GM12878 (cell line): ENCODE data around the gene RFT1. TPM values are rescaled to one million over a fixed set of nuclear protein-coding genes. Genes with fewer than 3 reads are reported as not detected.

Experiments used
- ATAC-seq: fragments of 200-7000 bp; cut with Tn5 transposase; 3 replicates; pipeline ENCODE4 v1.9.1; 2020; ENCODE audit warnings: mild to moderate bottlenecking, moderate library complexity
- BruUV-seq: library from RNA; stranded (reverse); fragments of 400-500 nt; replicated peaks from 2 replicates; lab custom pipeline; 2021; lab: Mats Ljungman, UMichigan
- CTCF ChIA-PET: fragments of 300-600 bp; sonication (Branson Sonifier 250); formaldehyde crosslinking; extraction: SDS; loops from one replicate; lab custom pipeline; 2021; ENCODE audit warnings: inconsistent platforms; lab: Yijun Ruan, JAX
- POLR2A ChIA-PET: fragments of 350-600 bp; formaldehyde crosslinking; extraction: SDS; loops from one replicate; lab custom pipeline; 2021; ENCODE audit warnings: inconsistent platforms; lab: Charles Lee
- RAD21 ChIA-PET: fragments of 300-600 bp; sonication (Branson Sonifier 250); formaldehyde crosslinking; loops from one replicate; lab custom pipeline; 2023; ENCODE audit warnings: antibody characterized with exemption; ENCODE audit not compliant: unreplicated experiment; lab: Charles Lee
- SMC1A ChIA-PET: fragments of 300-600 bp; sonication (Branson Sonifier 250); formaldehyde crosslinking; loops from one replicate; lab custom pipeline; 2023; ENCODE audit not compliant: unreplicated experiment, uncharacterized antibody; lab: Charles Lee
- DNase-seq: peaks from one replicate; pipeline ENCODE4 v3.0.0-alpha.2; 2011; ENCODE audit warnings: low read depth, low spot score
- FAIRE-seq: peaks from 3 replicates; lab custom pipeline; 2011; peaks lifted over from hg19 to GRCh38; lab: Jason Lieb, UNC
- H2AFZ ChIP-seq: 2 replicates; pipeline ENCODE4 v1.6.0; 2011; ENCODE audit warnings: low read depth, low read length, control low read depth; ENCODE audit not compliant: control insufficient read depth
- H3K27ac ChIP-seq: 2 replicates; pipeline ENCODE4 v1.5.1; 2011; ENCODE audit warnings: control low read depth; ENCODE audit not compliant: control insufficient read depth, insufficient read depth
- H3K27me3 ChIP-seq, 2 experiments: replicated peaks in 1 of 2; 2 replicates each; pipeline versions ENCODE4 v1.6.0 to v1.6.1; 2011; ENCODE audit warnings: low read length in 1 of 2; ENCODE audit not compliant: control insufficient read depth in 2 of 2, insufficient read depth in 2 of 2
- H3K36me3 ChIP-seq, 2 experiments: 2 replicates each; pipeline ENCODE4 v1.5.1; 2011; ENCODE audit warnings: low read length in 1 of 2; ENCODE audit not compliant: control insufficient read depth in 2 of 2, insufficient read depth in 2 of 2
- H3K4me1 ChIP-seq: 2 replicates; pipeline ENCODE4 v1.6.1; 2011; ENCODE audit warnings: mild to moderate bottlenecking, low read length, moderate library complexity, mixed read lengths; ENCODE audit not compliant: control insufficient read depth, insufficient read depth
- H3K4me2 ChIP-seq: 2 replicates; pipeline ENCODE4 v1.6.0; 2011; ENCODE audit warnings: control low read depth; ENCODE audit not compliant: control insufficient read depth, insufficient read depth
- H3K4me3 ChIP-seq: fragments of 200-600 bp; sonication (generic); 2 replicates; pipeline ENCODE4 v1.5.1; 2016
- H3K79me2 ChIP-seq: 2 replicates; pipeline ENCODE4 v1.6.0; 2011; ENCODE audit warnings: low read length; ENCODE audit not compliant: control insufficient read depth, insufficient read depth
- H3K9ac ChIP-seq: 2 replicates; pipeline ENCODE4 v1.8.0; 2011; ENCODE audit warnings: low read length, control low read depth, mixed read lengths; ENCODE audit not compliant: control insufficient read depth, insufficient read depth
- H3K9me3 ChIP-seq: replicated peaks from 3 replicates; pipeline ENCODE4 v1.5.1; 2011; ENCODE audit warnings: mild to moderate bottlenecking, low read length; ENCODE audit not compliant: control insufficient read depth, insufficient read depth
- H4K20me1 ChIP-seq: 2 replicates; pipeline ENCODE4 v1.6.0; 2011; ENCODE audit not compliant: control insufficient read depth, insufficient read depth
- BCL11A ChIP-seq: IDR thresholded peaks from 2 replicates; pipeline ENCODE4 v1.6.1; 2011; ENCODE audit warnings: low read depth, low read length
- BHLHE40 ChIP-seq, 2 experiments: fragments of 450-650 bp in 1 of 2; IDR thresholded peaks; 2 replicates each; pipeline ENCODE4 v1.6.1; 2011 to 2017; ENCODE audit warnings: low read depth in 2 of 2, borderline replicate concordance in 1 of 2, improper control_type of control experiment in 1 of 2, low read length in 1 of 2, mild to moderate bottlenecking in 1 of 2
- CREM ChIP-seq: IDR thresholded peaks from 2 replicates; pipeline ENCODE4 v1.6.1; 2014; ENCODE audit warnings: antibody characterized with exemption, low read depth
- EGR1 ChIP-seq, 2 experiments: IDR thresholded peaks; 1 replicate in 1 of 2; 2 replicates in 1 of 2; pipeline ENCODE4 v1.6.1; 2011 to 2012; ENCODE audit warnings: low read depth in 2 of 2, low read length in 2 of 2, borderline replicate concordance in 1 of 2, mild to moderate bottlenecking in 1 of 2, moderate library complexity in 1 of 2
- EP300 ChIP-seq, 2 experiments: fragments of 150-350 bp in 1 of 2; IDR thresholded peaks; 2 replicates each; pipeline ENCODE4 v1.6.1; 2011 to 2012; ENCODE audit warnings: low read depth in 2 of 2, low read length in 2 of 2, borderline replicate concordance in 1 of 2, improper control_type of control experiment in 1 of 2, inconsistent platforms in 1 of 2; ENCODE audit not compliant: control insufficient read depth in 1 of 2
- HDGF ChIP-seq: fragments of 450-650 bp; IDR thresholded peaks from 2 replicates; pipeline ENCODE4 v1.6.1; 2016; ENCODE audit warnings: antibody characterized with exemption
- KAT2A ChIP-seq: conservative IDR thresholded peaks from 2 replicates; pipeline ENCODE4 v1.6.1; 2011; ENCODE audit warnings: low read depth, low read length; ENCODE audit not compliant: control insufficient read depth
- MTA3 ChIP-seq: IDR thresholded peaks from 2 replicates; pipeline ENCODE4 v1.6.1; 2012; ENCODE audit warnings: low read length, inconsistent platforms, borderline replicate concordance
- NFIC ChIP-seq: IDR thresholded peaks from 2 replicates; pipeline ENCODE4 v1.6.1; 2012; ENCODE audit warnings: low read depth, mild to moderate bottlenecking, inconsistent platforms, low read length, moderate library complexity
- NR2C1 ChIP-seq: fragments of 450-650 bp; IDR thresholded peaks from 2 replicates; pipeline ENCODE4 v1.6.1; 2017; ENCODE audit warnings: antibody characterized with exemption, mild to moderate bottlenecking, moderate library complexity
- RBBP5 ChIP-seq: fragments of 200-600 bp; sonication (generic); conservative IDR thresholded peaks from 2 replicates; pipeline ENCODE4 v1.6.1; 2016
- SP1 ChIP-seq: IDR thresholded peaks from one replicate; pipeline ENCODE4 v1.6.1; 2011; ENCODE audit warnings: low read depth, low read length
- ZSCAN29 ChIP-seq: fragments of 450-650 bp; IDR thresholded peaks from 2 replicates; pipeline ENCODE4 v1.6.1; 2017; ENCODE audit warnings: mild to moderate bottlenecking, moderate library complexity
- WGBS: methylation state at CpG from one replicate; pipeline ENCODE4 v1.1.6; 2016; ENCODE audit warnings: low lambda C conversion rate; ENCODE audit not compliant: insufficient replicate concordance, insufficient coverage; ENCODE audit errors: missing lambda C conversion rate; 5-methylcytosine and 5-hydroxymethylcytosine counted together
- in situ Hi-C: fragments of 300-500 bp; cut with MboI; formaldehyde crosslinking; loops from 9 replicates; pipeline ENCODE4 v1.14.3; 2018; ENCODE audit warnings: mixed read lengths
- intact Hi-C: fragments of 100-400 bp; cut with micrococcal nuclease; formaldehyde crosslinking; loops from one replicate; pipeline ENCODE4 v1.14.2; 2022; ENCODE audit not compliant: unreplicated experiment
- polyA plus RNA-seq, 11 experiments: library from polyadenylated mRNA; depleted of rRNA in 4 of 11; unstranded in 6 of 11; stranded (reverse) in 5 of 11; fragments of >200 nt; fragmentation: Nextera tagmentation in 4 of 11; fragmentation: Illumina TruSeq in 1 of 11; extraction: Ambion mirVana in 4 of 11; extraction: Trizol in 1 of 11; gene quantifications; 1 replicate in 1 of 11; 2 replicates in 10 of 11; pipeline versions ENCODE4 v1.2.1 to v1.2.3, GENCODE V29; 2011 to 2016; ENCODE audit warnings: inconsistent platforms in 2 of 11, missing spikeins in 2 of 11, low read depth in 1 of 11
- total RNA-seq, 4 experiments: library from RNA; depleted of rRNA in 3 of 4; stranded (reverse); fragments of >200 nt in 3 of 4; fragmentation: Illumina TruSeq in 1 of 4; extraction: Trizol in 1 of 4; gene quantifications; 2 replicates each; pipeline versions ENCODE4 v1.2.1 to v1.2.3, GENCODE V29; 2013 to 2021
- TF ChIP-seq, protein P1 (sequence below): fragments of 450-650 bp; IDR thresholded peaks from 2 replicates; pipeline ENCODE4 v1.6.1; 2017; ENCODE audit warnings: borderline replicate concordance
- TF ChIP-seq, protein P2 (sequence below), 3 experiments: IDR thresholded peaks in 2 of 3; conservative IDR thresholded peaks in 1 of 3; 2 replicates each; pipeline ENCODE4 v1.5.1; 2011; ENCODE audit warnings: low read depth in 3 of 3, low read length in 3 of 3, mild to moderate bottlenecking in 3 of 3, control low read depth in 2 of 3, moderate library complexity in 2 of 3, inconsistent platforms in 1 of 3, mixed read lengths in 1 of 3; ENCODE audit not compliant: control insufficient read depth in 2 of 3, insufficient read depth in 1 of 3; ENCODE audit errors: extremely low read depth in 1 of 3

Gene RFT1
- total and polyA plus RNA-seq, 10 of the 15 experiments (the other 5 are each of a cell fraction or from before 2014, with no cell fraction given), result 16.6 to 75.1 (median 34.5) TPM

DNA sequence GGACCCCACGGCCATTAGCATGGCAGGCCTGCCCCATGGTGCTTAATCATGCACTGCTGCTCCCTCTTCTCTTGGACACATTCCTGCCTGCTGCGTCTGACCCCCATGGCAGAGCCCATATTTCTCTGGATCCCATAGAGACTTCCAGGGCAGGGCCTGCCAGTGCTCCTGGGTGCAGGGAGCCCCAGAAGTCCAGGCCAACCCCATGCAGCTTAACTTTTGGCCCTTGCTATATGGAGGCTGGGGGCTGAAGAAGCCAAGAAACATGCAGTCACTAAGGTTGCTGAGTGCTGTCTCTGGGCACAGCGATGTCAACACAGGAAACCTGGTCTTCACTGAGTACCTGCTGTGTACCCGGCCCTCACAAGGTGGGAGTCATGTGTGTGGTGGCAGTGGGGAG lies 19.5 kb upstream of the RFT1 start:
- no peak overlapping the region for H3K4me2 ChIP-seq
- FAIRE-seq, result no peak
- ATAC-seq, result no peak
- H3K4me1 ChIP-seq, result no peaks in the 10 kb centered on the region
- no peaks in the 10 kb centered on the region for H3K27me3 ChIP-seq
- POLR2A ChIA-PET, result interaction anchor here (1.7 to 3.2 kb wide), 2 partner anchors 11 to 20 kb away, joined by 5 to 14 read pairs; partner anchors contain the start of gene PRKCD
- no peak overlapping the region for H3K4me3 ChIP-seq
- WGBS, result 62% methylated on average over 4 of the region's 4 CpGs
- no peaks in the 10 kb centered on the region for H3K79me2 ChIP-seq
- no peak overlapping the region for H2AFZ ChIP-seq
- TF ChIP-seq, protein P1, sequence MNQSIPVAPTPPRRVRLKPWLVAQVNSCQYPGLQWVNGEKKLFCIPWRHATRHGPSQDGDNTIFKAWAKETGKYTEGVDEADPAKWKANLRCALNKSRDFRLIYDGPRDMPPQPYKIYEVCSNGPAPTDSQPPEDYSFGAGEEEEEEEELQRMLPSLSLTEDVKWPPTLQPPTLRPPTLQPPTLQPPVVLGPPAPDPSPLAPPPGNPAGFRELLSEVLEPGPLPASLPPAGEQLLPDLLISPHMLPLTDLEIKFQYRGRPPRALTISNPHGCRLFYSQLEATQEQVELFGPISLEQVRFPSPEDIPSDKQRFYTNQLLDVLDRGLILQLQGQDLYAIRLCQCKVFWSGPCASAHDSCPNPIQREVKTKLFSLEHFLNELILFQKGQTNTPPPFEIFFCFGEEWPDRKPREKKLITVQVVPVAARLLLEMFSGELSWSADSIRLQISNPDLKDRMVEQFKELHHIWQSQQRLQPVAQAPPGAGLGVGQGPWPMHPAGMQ, result no peak
- TF ChIP-seq, protein P2, sequence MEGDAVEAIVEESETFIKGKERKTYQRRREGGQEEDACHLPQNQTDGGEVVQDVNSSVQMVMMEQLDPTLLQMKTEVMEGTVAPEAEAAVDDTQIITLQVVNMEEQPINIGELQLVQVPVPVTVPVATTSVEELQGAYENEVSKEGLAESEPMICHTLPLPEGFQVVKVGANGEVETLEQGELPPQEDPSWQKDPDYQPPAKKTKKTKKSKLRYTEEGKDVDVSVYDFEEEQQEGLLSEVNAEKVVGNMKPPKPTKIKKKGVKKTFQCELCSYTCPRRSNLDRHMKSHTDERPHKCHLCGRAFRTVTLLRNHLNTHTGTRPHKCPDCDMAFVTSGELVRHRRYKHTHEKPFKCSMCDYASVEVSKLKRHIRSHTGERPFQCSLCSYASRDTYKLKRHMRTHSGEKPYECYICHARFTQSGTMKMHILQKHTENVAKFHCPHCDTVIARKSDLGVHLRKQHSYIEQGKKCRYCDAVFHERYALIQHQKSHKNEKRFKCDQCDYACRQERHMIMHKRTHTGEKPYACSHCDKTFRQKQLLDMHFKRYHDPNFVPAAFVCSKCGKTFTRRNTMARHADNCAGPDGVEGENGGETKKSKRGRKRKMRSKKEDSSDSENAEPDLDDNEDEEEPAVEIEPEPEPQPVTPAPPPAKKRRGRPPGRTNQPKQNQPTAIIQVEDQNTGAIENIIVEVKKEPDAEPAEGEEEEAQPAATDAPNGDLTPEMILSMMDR (IDR thresholded peaks at IDR 0.05 in 2 of 3, conservative IDR thresholded peaks at IDR 0.05 in 1 of 3; ENCODE audit: control insufficient read depth in 2 of 3, extremely low read depth in 1 of 3, insufficient read depth in 1 of 3, low read depth in 3 of 3, low read length in 3 of 3), result no peak
- TF ChIP-seq RBBP5 (no peak), BHLHE40 (IDR thresholded peaks at IDR 0.05; ENCODE audit: borderline replicate concordance in 1 of 2, low read depth in 2 of 2, low read length in 1 of 2) (no peak), KAT2A (no peak), ZSCAN29 (no peak), EGR1 (IDR thresholded peaks at IDR 0.05; ENCODE audit: borderline replicate concordance in 1 of 2, low read depth in 2 of 2, low read length in 2 of 2) (no peak), MTA3 (no peak), BCL11A (no peak), NFIC (no peak), SP1 (no peak), CREM (no peak), EP300 (IDR thresholded peaks at IDR 0.05; ENCODE audit: borderline replicate concordance in 1 of 2, control insufficient read depth in 1 of 2, low read depth in 2 of 2, low read length in 2 of 2) (no peak), NR2C1 (no peak), HDGF (no peak)
- TF ChIP-seq, all 136 proteins: peak for 0
- SMC1A ChIA-PET, result interaction anchor here (1.5 to 1.8 kb wide), 2 partner anchors 8 to 10 kb away, joined by 4 to 5 read pairs; no protein-coding TSS in a partner anchor
- Histone ChIP-seq H3K9ac (no peak overlapping the region), H3K36me3 (no peaks in the 10 kb centered on the region), H4K20me1 (no peaks in the 10 kb centered on the region), H3K27ac (no peak overlapping the region), H3K9me3 (no peaks in the 10 kb centered on the region)
- BruUV-seq, result no TSS peak
- in situ Hi-C loops (no loop called here), intact Hi-C loops (no loop called here)
- no peak for DNase-seq
- RAD21 ChIA-PET, result no interaction called here
- CTCF ChIA-PET, result interaction anchor here (1.1 to 1.3 kb wide), 4 partner anchors 8 to 47 kb away, joined by 3 to 5 read pairs (median 3); no protein-coding TSS in a partner anchor
